ENCODE data around the gene BTLA.

DNA sequence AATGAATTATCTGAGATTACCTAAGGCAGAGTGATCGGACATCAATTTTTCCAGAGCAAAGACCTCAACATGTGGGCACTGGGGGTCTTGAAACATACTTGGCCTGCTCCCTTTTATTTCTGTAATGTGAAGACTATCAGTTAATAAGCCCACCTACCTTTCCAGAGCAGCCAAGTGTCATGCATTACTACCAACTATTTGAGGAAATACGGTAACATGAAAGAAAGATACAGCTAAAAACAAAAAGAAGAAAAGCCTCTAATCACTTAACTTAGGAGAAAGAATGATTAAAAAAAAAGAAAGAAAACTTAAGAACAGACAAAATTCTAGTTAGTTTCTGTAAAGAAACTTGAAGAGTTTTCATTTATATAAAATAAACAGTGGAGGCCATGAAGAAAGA lies 73.9 kb downstream of the BTLA start:
- TF ChIP-seq, protein P1, sequence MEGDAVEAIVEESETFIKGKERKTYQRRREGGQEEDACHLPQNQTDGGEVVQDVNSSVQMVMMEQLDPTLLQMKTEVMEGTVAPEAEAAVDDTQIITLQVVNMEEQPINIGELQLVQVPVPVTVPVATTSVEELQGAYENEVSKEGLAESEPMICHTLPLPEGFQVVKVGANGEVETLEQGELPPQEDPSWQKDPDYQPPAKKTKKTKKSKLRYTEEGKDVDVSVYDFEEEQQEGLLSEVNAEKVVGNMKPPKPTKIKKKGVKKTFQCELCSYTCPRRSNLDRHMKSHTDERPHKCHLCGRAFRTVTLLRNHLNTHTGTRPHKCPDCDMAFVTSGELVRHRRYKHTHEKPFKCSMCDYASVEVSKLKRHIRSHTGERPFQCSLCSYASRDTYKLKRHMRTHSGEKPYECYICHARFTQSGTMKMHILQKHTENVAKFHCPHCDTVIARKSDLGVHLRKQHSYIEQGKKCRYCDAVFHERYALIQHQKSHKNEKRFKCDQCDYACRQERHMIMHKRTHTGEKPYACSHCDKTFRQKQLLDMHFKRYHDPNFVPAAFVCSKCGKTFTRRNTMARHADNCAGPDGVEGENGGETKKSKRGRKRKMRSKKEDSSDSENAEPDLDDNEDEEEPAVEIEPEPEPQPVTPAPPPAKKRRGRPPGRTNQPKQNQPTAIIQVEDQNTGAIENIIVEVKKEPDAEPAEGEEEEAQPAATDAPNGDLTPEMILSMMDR (tag by site-specific recombination; IDR thresholded peaks at IDR 0.05), result no peak
- TF ChIP-seq ZNF335 (tag by site-specific recombination; conservative IDR thresholded peaks at IDR 0.05) (no peak), ZBTB8A (tag by site-specific recombination; IDR thresholded peaks at IDR 0.05) (no peak), ZNF146 (tag by site-specific recombination; IDR thresholded peaks at IDR 0.05) (no peak), MZF1 (tag by site-specific recombination; IDR thresholded peaks at IDR 0.05; ENCODE audit: borderline replicate concordance) (no peak), REPIN1 (tag by site-specific recombination; IDR thresholded peaks at IDR 0.05; ENCODE audit: low read depth) (no peak), SETDB1 (IDR thresholded peaks at IDR 0.05; ENCODE audit: insufficient read length, low read length) (no peak)
- TF ChIP-seq, protein P2, sequence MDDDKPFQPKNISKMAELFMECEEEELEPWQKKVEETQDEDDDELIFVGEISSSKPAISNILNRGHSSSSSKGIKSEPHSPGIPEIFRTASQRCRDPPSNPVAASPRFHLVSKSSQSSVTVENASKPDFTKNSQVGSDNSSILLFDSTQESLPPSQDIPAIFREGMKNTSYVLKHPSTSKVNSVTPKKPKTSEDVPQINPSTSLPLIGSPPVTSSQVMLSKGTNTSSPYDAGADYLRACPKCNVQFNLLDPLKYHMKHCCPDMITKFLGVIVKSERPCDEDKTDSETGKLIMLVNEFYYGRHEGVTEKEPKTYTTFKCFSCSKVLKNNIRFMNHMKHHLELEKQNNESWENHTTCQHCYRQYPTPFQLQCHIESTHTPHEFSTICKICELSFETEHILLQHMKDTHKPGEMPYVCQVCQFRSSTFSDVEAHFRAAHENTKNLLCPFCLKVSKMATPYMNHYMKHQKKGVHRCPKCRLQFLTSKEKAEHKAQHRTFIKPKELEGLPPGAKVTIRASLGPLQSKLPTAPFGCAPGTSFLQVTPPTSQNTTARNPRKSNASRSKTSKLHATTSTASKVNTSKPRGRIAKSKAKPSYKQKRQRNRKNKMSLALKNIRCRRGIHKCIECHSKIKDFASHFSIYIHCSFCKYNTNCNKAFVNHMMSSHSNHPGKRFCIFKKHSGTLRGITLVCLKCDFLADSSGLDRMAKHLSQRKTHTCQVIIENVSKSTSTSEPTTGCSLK (tag by site-specific recombination; IDR thresholded peaks at IDR 0.05), result no peak
- TF ChIP-seq, protein P3, sequence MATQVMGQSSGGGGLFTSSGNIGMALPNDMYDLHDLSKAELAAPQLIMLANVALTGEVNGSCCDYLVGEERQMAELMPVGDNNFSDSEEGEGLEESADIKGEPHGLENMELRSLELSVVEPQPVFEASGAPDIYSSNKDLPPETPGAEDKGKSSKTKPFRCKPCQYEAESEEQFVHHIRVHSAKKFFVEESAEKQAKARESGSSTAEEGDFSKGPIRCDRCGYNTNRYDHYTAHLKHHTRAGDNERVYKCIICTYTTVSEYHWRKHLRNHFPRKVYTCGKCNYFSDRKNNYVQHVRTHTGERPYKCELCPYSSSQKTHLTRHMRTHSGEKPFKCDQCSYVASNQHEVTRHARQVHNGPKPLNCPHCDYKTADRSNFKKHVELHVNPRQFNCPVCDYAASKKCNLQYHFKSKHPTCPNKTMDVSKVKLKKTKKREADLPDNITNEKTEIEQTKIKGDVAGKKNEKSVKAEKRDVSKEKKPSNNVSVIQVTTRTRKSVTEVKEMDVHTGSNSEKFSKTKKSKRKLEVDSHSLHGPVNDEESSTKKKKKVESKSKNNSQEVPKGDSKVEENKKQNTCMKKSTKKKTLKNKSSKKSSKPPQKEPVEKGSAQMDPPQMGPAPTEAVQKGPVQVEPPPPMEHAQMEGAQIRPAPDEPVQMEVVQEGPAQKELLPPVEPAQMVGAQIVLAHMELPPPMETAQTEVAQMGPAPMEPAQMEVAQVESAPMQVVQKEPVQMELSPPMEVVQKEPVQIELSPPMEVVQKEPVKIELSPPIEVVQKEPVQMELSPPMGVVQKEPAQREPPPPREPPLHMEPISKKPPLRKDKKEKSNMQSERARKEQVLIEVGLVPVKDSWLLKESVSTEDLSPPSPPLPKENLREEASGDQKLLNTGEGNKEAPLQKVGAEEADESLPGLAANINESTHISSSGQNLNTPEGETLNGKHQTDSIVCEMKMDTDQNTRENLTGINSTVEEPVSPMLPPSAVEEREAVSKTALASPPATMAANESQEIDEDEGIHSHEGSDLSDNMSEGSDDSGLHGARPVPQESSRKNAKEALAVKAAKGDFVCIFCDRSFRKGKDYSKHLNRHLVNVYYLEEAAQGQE (tag by site-specific recombination; IDR thresholded peaks at IDR 0.05), result no peak
- TF ChIP-seq, protein P4, sequence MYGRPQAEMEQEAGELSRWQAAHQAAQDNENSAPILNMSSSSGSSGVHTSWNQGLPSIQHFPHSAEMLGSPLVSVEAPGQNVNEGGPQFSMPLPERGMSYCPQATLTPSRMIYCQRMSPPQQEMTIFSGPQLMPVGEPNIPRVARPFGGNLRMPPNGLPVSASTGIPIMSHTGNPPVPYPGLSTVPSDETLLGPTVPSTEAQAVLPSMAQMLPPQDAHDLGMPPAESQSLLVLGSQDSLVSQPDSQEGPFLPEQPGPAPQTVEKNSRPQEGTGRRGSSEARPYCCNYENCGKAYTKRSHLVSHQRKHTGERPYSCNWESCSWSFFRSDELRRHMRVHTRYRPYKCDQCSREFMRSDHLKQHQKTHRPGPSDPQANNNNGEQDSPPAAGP (tag by site-specific recombination; IDR thresholded peaks at IDR 0.05), result no peak
- TF ChIP-seq, protein P5, sequence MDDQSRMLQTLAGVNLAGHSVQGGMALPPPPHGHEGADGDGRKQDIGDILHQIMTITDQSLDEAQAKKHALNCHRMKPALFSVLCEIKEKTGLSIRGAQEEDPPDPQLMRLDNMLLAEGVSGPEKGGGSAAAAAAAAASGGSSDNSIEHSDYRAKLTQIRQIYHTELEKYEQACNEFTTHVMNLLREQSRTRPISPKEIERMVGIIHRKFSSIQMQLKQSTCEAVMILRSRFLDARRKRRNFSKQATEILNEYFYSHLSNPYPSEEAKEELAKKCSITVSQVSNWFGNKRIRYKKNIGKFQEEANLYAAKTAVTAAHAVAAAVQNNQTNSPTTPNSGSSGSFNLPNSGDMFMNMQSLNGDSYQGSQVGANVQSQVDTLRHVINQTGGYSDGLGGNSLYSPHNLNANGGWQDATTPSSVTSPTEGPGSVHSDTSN (CRISPR knock-in tag; IDR thresholded peaks at IDR 0.05), result no peak
- TF ChIP-seq, protein P6, sequence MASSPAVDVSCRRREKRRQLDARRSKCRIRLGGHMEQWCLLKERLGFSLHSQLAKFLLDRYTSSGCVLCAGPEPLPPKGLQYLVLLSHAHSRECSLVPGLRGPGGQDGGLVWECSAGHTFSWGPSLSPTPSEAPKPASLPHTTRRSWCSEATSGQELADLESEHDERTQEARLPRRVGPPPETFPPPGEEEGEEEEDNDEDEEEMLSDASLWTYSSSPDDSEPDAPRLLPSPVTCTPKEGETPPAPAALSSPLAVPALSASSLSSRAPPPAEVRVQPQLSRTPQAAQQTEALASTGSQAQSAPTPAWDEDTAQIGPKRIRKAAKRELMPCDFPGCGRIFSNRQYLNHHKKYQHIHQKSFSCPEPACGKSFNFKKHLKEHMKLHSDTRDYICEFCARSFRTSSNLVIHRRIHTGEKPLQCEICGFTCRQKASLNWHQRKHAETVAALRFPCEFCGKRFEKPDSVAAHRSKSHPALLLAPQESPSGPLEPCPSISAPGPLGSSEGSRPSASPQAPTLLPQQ (tag by site-specific recombination; IDR thresholded peaks at IDR 0.05), result no peak
- TF ChIP-seq, protein P7, sequence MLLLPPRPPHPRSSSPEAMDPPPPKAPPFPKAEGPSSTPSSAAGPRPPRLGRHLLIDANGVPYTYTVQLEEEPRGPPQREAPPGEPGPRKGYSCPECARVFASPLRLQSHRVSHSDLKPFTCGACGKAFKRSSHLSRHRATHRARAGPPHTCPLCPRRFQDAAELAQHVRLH (tag by site-specific recombination; IDR thresholded peaks at IDR 0.05), result no peak
- TF ChIP-seq, protein P8, sequence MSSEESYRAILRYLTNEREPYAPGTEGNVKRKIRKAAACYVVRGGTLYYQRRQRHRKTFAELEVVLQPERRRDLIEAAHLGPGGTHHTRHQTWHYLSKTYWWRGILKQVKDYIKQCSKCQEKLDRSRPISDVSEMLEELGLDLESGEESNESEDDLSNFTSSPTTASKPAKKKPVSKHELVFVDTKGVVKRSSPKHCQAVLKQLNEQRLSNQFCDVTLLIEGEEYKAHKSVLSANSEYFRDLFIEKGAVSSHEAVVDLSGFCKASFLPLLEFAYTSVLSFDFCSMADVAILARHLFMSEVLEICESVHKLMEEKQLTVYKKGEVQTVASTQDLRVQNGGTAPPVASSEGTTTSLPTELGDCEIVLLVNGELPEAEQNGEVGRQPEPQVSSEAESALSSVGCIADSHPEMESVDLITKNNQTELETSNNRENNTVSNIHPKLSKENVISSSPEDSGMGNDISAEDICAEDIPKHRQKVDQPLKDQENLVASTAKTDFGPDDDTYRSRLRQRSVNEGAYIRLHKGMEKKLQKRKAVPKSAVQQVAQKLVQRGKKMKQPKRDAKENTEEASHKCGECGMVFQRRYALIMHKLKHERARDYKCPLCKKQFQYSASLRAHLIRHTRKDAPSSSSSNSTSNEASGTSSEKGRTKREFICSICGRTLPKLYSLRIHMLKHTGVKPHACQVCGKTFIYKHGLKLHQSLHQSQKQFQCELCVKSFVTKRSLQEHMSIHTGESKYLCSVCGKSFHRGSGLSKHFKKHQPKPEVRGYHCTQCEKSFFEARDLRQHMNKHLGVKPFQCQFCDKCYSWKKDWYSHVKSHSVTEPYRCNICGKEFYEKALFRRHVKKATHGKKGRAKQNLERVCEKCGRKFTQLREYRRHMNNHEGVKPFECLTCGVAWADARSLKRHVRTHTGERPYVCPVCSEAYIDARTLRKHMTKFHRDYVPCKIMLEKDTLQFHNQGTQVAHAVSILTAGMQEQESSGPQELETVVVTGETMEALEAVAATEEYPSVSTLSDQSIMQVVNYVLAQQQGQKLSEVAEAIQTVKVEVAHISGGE (tag by site-specific recombination; conservative IDR thresholded peaks at IDR 0.05; ENCODE audit: low read depth), result no peak
